Testis (tissue), 3 donors: ENCODE measurements around the gene CXADR. TPM values are rescaled to one million over a fixed set of nuclear protein-coding genes. Genes with fewer than 3 reads are reported as not detected.

ENCODE experiments used
- DNase-seq: peaks from one replicate; pipeline ENCODE4 v3.0.0-alpha.2; 2019
- H3K27ac ChIP-seq, 2 donors: fragments of 200-600 bp; sonication (generic); one replicate each; pipeline ENCODE4 v1.5.1; 2019
- H3K27me3 ChIP-seq: fragments of 200-600 bp; sonication (generic); one replicate; pipeline ENCODE4 v1.5.1; 2019
- H3K36me3 ChIP-seq: fragments of 200-600 bp; sonication (generic); one replicate; pipeline ENCODE4 v1.5.1; 2017; ENCODE audit warnings: low read depth; ENCODE audit errors: missing control alignments
- H3K4me1 ChIP-seq: fragments of 200-600 bp; sonication (generic); one replicate; pipeline ENCODE4 v1.5.1; 2019
- H3K4me3 ChIP-seq, 2 donors: fragments of 200-600 bp; sonication (generic); one replicate each; pipeline ENCODE4 v1.5.1; 2017 to 2019
- H3K9me3 ChIP-seq: fragments of 200-600 bp; sonication (generic); one replicate; pipeline ENCODE4 v1.5.1; 2017
- POLR2A ChIP-seq: fragments of 450-650 bp; IDR thresholded peaks from one replicate; pipeline ENCODE4 v1.6.1; 2017; ENCODE audit warnings: antibody characterized with exemption, mild to moderate bottlenecking, moderate library complexity
- WGBS, 2 donors: methylation state at CpG; one replicate each; pipeline ENCODE4 v1.1.5; 2018; 5-methylcytosine and 5-hydroxymethylcytosine counted together
- intact Hi-C: fragments of 100-400 bp; cut with DNase I; formaldehyde crosslinking; loops from one replicate; pipeline ENCODE4 v1.15.1; 2023; ENCODE audit warnings: low total_unique reads
- polyA plus RNA-seq: library from polyadenylated mRNA; stranded (reverse); fragments of 350-450 nt; fragmentation: Illumina TruSeq; extraction: RNeasy Lipid Tissue Mini Kit (QIAGEN cat#74804); gene quantifications from one replicate; pipeline ENCODE4 v1.2.3, GENCODE V29; 2014; ENCODE audit warnings: low read depth, low replicate concordance; ENCODE audit not compliant: insufficient read depth
- total RNA-seq, 2 donors: library from RNA; depleted of rRNA; stranded (reverse); fragments of >200 nt; gene quantifications; one replicate each; pipeline ENCODE4 v1.2.3, GENCODE V29; 2016
- TF ChIP-seq, protein P1 (sequence below), 3 experiments: fragments of 450-650 bp in 2 of 3; fragments of 200-600 bp in 1 of 3; sonication (generic) in 1 of 3; IDR thresholded peaks; one replicate each; pipeline ENCODE4 v1.5.1; 2016 to 2019; ENCODE audit warnings: antibody characterized with exemption in 3 of 3, mild to moderate bottlenecking in 2 of 3, moderate library complexity in 1 of 3

Gene CXADR
- total and polyA plus RNA-seq, 3 donors from 2014 or later = 17.6 to 87.0 (median 65.4) TPM

DNA sequence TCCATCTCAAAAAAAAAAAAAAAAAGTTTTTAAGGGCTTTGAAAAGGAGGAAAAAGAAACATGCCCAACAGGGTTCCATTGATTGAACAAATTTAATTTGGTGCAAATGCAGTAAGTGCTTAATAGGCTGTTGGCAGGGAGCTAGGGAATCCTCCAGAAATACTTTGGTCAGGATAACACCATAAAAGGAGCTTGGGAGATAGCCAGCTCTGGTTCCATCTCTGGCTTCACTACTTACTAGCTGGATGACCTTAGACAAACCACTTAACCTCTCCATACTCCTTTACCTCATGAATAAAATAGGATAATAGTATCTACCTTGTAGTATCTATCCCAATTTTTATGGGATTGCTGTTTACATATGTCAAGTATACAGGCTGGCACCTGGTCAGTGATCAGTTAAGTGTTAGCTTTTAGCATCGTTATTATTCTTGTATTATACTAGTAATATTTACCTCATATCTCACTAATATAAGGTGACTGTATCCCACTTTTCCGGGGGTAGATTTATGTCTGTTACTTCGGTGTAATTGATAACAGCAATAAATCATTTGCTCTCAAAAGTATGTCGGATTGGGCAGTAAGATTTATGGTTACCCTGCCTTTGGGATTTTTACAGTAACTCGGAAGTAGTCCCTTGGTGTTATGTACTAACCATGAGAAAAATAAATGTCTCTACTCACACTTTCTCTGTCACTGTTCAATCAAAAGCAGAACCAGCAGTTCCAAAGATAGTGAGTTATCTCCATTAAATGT lies 63.4 kb downstream of the CXADR start:
- H3K4me3 ChIP-seq = no peak overlapping the region
- 57 to 58% methylated on average over 5 of the region's 5 CpGs for WGBS, 2 donors
- H3K27ac ChIP-seq = no peak overlapping the region
- no peak for TF ChIP-seq POLR2A
- TF ChIP-seq, protein P1, sequence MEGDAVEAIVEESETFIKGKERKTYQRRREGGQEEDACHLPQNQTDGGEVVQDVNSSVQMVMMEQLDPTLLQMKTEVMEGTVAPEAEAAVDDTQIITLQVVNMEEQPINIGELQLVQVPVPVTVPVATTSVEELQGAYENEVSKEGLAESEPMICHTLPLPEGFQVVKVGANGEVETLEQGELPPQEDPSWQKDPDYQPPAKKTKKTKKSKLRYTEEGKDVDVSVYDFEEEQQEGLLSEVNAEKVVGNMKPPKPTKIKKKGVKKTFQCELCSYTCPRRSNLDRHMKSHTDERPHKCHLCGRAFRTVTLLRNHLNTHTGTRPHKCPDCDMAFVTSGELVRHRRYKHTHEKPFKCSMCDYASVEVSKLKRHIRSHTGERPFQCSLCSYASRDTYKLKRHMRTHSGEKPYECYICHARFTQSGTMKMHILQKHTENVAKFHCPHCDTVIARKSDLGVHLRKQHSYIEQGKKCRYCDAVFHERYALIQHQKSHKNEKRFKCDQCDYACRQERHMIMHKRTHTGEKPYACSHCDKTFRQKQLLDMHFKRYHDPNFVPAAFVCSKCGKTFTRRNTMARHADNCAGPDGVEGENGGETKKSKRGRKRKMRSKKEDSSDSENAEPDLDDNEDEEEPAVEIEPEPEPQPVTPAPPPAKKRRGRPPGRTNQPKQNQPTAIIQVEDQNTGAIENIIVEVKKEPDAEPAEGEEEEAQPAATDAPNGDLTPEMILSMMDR (IDR thresholded peaks at IDR 0.05) = no peak
- H3K36me3 ChIP-seq = no peaks in the 10 kb centered on the region
- intact Hi-C loops = no loop called here
- H3K27me3 ChIP-seq = no peaks in the 10 kb centered on the region
- no peak for DNase-seq
- H3K9me3 ChIP-seq = no peaks in the 10 kb centered on the region
- no peaks in the 10 kb centered on the region for H3K4me1 ChIP-seq

DNA sequence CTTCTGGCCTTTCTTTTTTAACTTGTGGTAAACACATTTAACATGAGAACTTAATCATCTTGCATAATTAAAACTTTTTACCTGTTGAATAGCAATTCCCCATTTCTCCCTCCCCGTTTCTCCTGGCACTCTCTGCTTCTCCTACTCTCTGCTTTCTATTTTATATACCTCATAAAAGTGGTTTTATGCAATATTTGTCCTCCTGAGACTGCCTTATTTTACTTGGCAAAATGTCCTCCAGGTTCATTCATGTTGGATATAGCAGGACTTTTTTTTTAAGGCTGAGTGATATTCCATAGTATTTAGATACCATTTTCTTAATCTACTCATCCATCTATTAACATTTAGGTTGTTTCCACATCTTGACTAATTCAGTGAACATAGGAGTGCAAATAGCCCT lies 64.9 kb downstream of the CXADR start:
- Histone ChIP-seq H3K9me3 (no peaks in the 10 kb centered on the region), H3K27ac (no peak overlapping the region), H3K4me1 (peaks cover 5% of the 10 kb centered on the region), H3K36me3 (no peaks in the 10 kb centered on the region), H3K27me3 (no peaks in the 10 kb centered on the region), H3K4me3 (no peak overlapping the region)
- no peak for TF ChIP-seq POLR2A
- TF ChIP-seq, protein P1 (IDR thresholded peaks at IDR 0.05) = no peak
- WGBS, 2 donors = 95 to 100% methylated on average over 1 of the region's 1 CpG
- intact Hi-C loops = no loop called here
- no peak for DNase-seq

DNA sequence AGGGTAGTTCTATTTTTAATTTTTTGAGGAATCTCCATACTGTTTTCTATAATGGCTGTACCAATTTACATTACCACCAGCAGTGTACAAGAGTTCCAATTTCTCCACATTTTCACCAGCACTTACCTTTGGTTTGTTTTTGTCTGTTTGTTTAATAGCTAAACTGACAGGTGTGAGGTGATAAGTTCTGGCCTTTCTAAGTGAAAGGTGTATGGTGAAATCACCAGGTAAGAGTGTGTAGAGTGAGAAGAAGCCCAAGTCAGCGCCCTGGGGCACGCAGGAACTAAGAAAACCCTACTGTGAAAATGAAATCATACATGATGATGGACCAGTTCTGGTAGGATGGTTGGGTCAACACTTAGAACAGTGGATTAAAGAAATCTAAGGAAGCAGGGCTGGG lies 65.3 kb downstream of the CXADR start:
- H3K9me3 ChIP-seq = no peaks in the 10 kb centered on the region
- H3K36me3 ChIP-seq = no peaks in the 10 kb centered on the region
- no peak for TF ChIP-seq POLR2A
- TF ChIP-seq, protein P1 (IDR thresholded peaks at IDR 0.05) = no peak
- H3K4me3 ChIP-seq = no peak overlapping the region
- H3K4me1 ChIP-seq = peaks cover 6% of the 10 kb centered on the region
- 91 to 97% methylated on average over 2 of the region's 2 CpGs for WGBS, 2 donors
- H3K27ac ChIP-seq = no peak overlapping the region
- no peak for DNase-seq
- intact Hi-C loops = no loop called here
- no peaks in the 10 kb centered on the region for H3K27me3 ChIP-seq

DNA sequence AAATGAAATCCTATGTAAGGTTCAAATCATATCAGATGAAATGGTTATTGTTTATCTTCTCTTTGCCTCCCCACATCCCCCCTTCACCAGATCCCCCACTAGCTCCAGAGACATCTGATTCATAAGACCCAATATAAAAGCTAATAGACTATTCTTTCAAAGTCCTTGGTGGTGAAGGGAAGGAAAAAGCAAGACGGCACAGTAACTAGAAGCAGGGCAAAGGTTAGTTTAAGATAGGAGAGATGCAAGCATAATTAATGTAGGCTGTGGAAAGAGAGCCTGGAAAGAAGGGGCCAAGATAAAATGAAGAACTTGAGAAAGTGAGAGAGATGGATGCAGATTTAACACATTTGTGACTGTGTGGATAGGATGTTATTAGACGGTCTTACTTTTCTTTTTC lies 66.0 kb downstream of the CXADR start:
- Histone ChIP-seq H3K4me3 (no peak overlapping the region), H3K27ac (no peak overlapping the region), H3K27me3 (no peaks in the 10 kb centered on the region), H3K9me3 (no peaks in the 10 kb centered on the region), H3K4me1 (peaks cover 6% of the 10 kb centered on the region), H3K36me3 (no peaks in the 10 kb centered on the region)
- WGBS, 2 donors = 68 to 79% methylated on average over 2 of the region's 2 CpGs
- intact Hi-C loops = no loop called here
- no peak for DNase-seq
- TF ChIP-seq, protein P1 (IDR thresholded peaks at IDR 0.05) = no peak

DNA sequence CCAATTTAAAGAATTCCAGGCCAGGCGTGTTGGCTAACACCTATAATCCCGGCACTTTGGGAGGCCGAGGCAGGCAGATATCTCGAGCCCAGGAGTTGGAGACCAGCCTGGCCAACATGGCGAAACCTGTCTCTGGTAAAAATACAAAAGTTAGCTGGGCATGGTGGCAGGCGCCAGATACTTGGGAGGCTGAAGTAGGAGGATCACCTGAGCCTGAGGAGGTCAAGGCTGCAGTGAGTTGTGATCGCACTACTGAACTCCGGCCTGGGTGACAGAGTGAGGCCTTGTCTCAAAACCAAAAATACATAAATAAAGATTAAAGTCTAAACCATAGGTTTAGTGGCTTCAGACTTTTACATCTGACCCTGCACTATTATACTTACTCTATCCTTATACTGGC lies 67.5 kb downstream of the CXADR start:
- H3K4me3 ChIP-seq = no peak overlapping the region
- intact Hi-C loops = loop anchor here (10.0 kb wide), 1 partner anchor 196 kb away; no protein-coding TSS in a partner anchor
- no peak for TF ChIP-seq POLR2A
- TF ChIP-seq, protein P1 (IDR thresholded peaks at IDR 0.05) = no peak
- no peaks in the 10 kb centered on the region for H3K9me3 ChIP-seq
- no peak for DNase-seq
- H3K4me1 ChIP-seq = peaks cover 6% of the 10 kb centered on the region
- no peak overlapping the region for H3K27ac ChIP-seq
- WGBS, 2 donors = 85 to 87% methylated on average over 8 of the region's 8 CpGs
- H3K36me3 ChIP-seq = no peaks in the 10 kb centered on the region
- H3K27me3 ChIP-seq = no peaks in the 10 kb centered on the region
